ENCODE measurements around the gene MAMDC4.
"Not testable (repeated sequence)": the region's sequence is repeated elsewhere in the genome, so short reads cannot be mapped to it uniquely, and the experiment has no call there.

Gene MAMDC4

DNA sequence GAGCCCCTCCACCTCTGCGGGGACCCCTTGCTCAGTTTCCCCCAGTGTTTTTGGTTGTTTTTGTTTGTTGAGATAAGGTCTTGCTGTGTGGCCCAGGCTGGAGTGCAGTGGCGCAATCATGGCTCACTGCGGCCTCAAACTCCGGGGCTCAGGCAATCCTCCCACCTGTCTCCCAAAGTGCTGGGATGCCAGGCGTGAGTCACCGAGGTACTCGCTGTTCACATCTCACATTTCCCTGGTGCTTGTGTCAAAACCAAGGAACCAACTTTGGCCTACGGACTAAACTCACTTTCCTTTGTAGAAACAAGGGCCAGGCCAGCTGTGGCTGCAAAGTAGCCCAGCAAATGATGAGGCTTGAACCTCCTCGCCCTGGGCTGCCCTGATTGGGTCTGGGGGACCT is 19.6 kb upstream of the MAMDC4 start:
- TF ChIP-seq, protein P1, sequence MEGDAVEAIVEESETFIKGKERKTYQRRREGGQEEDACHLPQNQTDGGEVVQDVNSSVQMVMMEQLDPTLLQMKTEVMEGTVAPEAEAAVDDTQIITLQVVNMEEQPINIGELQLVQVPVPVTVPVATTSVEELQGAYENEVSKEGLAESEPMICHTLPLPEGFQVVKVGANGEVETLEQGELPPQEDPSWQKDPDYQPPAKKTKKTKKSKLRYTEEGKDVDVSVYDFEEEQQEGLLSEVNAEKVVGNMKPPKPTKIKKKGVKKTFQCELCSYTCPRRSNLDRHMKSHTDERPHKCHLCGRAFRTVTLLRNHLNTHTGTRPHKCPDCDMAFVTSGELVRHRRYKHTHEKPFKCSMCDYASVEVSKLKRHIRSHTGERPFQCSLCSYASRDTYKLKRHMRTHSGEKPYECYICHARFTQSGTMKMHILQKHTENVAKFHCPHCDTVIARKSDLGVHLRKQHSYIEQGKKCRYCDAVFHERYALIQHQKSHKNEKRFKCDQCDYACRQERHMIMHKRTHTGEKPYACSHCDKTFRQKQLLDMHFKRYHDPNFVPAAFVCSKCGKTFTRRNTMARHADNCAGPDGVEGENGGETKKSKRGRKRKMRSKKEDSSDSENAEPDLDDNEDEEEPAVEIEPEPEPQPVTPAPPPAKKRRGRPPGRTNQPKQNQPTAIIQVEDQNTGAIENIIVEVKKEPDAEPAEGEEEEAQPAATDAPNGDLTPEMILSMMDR (IDR thresholded peaks at IDR 0.05; ENCODE audit: insufficient read depth, low read length, poor library complexity, severe bottlenecking): no peak
- peaks cover 41% of the 10 kb centered on the region for H3K36me3 ChIP-seq (ENCODE audit: control insufficient read depth, insufficient read depth, low read length)
- H3K27me3 ChIP-seq (replicated peaks; ENCODE audit: control insufficient read depth, insufficient read depth, low read length): no peaks in the 10 kb centered on the region
- DNase-seq (ENCODE audit: extremely low read depth, insufficient read length): no peak
- H3K4me3 ChIP-seq (replicated peaks; ENCODE audit: low read depth, low read length): no peak overlapping the region

DNA sequence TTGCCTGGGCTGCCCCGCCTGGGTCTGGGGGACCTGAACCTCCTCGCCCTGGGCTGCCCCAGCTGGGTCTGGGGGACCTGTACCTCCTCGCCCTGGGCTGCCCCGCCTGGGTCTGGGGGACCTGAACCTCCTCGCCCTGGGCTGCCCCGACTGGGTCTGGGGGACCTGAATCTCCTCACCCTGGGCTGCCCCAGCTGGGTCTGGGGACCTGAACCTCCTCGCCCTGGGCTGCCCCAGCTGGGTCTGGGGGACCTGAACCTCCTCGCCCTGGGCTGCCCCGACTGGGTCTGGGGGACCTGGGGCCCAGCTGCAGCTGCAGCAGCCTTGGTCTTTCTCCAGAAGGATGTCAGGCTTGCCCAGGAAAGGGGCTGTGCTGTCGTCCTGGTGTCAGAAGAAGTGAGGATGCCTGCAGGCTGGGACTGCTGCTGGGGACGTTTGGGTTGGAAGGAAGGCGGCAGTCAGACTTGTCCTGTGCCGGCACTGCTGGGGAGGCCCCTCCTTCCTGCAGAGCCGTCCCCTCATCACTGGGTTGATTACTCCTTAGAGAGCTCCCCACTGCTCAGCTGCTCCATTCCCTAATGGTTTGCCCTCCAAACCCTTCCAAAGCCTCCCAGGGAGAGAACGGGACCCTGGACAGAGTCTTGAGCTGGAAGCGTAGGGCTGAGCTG is 18.6 kb upstream of the MAMDC4 start:
- not testable (repeated sequence) for DNase-seq (ENCODE audit: extremely low read depth, insufficient read length); H3K4me3 ChIP-seq (replicated peaks; ENCODE audit: low read depth, low read length); H3K27me3 ChIP-seq (replicated peaks; ENCODE audit: control insufficient read depth, insufficient read depth, low read length)
- peaks cover 38% of the 10 kb centered on the region for H3K36me3 ChIP-seq (ENCODE audit: control insufficient read depth, insufficient read depth, low read length)

DNA sequence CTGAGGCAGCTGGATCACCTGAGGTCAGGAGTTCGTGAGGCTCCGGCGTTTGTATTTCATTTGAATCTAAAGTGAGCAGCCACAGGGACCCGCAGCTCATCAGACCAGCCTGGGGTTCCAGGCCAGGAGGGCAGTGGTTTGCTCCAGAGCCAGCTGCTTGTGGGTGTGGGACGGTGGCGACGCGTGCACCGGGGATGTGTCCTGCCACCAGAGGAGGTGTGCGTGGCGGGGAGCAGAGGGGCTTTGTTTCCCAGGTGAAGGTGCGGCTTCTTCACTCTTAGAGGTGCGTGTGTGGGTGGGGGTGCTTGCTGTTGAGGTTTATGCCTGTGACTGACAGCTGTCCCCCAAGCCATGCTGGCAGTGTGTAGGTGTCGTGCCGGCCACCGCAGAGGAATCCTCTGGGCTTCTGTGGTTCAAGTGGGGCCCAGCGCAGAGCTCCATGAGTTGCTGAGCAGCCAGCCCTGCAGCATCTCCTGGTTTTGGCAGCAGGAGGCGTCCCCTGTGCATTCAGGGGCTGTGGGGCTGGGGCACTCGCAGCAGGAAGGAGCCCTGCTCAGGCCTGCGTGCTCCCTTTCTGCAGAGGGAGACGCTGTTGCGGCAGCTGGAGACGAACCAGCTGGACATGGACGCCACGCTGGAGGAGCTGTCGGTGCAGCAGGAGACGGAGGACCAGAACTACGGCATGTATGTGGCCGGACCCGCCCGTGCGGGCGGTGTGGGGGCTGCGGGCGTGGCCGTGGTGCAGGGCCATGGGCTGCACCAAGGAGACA is 16.8 kb upstream of the MAMDC4 start:
- no peak overlapping the region for H3K4me3 ChIP-seq (replicated peaks; ENCODE audit: low read depth, low read length)
- TF ChIP-seq, protein P1 (IDR thresholded peaks at IDR 0.05; ENCODE audit: insufficient read depth, low read length, poor library complexity, severe bottlenecking): no peak
- DNase-seq (ENCODE audit: extremely low read depth, insufficient read length): peak; percentile 12
- no peaks in the 10 kb centered on the region for H3K27me3 ChIP-seq (replicated peaks; ENCODE audit: control insufficient read depth, insufficient read depth, low read length)
- peaks cover 27% of the 10 kb centered on the region for H3K36me3 ChIP-seq (ENCODE audit: control insufficient read depth, insufficient read depth, low read length)

DNA sequence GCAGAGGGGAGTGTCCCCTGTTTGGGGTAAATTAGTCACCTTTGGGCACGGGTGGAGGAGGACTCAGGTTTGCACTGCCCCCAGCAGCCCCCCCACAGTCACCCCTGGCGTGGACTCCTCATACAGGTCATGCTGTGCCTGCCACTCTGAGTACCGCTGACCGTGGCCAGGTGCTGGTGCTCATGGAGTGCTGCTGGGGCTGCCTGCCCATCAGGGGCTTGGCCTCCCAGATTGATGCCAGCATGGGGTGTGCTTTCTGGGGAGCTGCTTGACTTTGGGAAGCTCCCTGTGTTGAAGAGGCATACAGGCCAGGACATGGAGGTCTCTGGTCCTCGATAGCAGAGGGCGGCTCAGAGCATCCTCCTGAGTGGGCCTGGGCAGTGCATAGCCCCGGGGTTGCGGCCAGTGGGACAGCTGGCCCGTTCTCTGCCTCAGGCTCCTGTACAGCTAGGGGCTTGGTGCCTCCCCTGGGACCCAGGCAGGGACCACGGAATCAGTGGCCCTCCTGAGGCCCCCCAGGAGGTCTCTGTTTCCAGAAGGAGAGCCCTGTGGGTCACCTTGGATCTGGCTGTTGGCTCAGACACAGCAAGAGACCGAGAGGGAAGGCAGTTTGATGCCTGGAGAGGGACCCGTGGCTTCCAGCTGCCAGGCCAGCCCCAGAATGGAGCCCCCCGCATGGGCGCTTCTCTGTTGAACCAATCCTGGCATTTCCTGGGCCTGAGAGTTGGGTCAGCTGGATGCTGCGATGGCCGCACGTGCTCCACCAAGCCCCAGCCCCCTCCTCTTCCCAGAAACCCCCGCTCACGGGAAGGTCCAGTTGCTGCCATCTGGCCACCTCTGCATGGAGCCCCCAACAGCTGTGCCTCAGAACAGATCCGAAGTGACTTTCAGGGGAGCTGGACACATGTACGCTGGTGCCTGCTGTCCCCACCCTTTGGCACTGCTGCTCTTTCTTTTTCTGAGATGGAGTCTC is 15.9 kb upstream of the MAMDC4 start:
- no peaks in the 10 kb centered on the region for H3K27me3 ChIP-seq (replicated peaks; ENCODE audit: control insufficient read depth, insufficient read depth, low read length)
- no peak overlapping the region for H3K4me3 ChIP-seq (replicated peaks; ENCODE audit: low read depth, low read length)
- H3K36me3 ChIP-seq (ENCODE audit: control insufficient read depth, insufficient read depth, low read length): peaks cover 23% of the 10 kb centered on the region
- DNase-seq (ENCODE audit: extremely low read depth, insufficient read length): peak; percentile 13
- TF ChIP-seq, protein P1 (IDR thresholded peaks at IDR 0.05; ENCODE audit: insufficient read depth, low read length, poor library complexity, severe bottlenecking): no peak

DNA sequence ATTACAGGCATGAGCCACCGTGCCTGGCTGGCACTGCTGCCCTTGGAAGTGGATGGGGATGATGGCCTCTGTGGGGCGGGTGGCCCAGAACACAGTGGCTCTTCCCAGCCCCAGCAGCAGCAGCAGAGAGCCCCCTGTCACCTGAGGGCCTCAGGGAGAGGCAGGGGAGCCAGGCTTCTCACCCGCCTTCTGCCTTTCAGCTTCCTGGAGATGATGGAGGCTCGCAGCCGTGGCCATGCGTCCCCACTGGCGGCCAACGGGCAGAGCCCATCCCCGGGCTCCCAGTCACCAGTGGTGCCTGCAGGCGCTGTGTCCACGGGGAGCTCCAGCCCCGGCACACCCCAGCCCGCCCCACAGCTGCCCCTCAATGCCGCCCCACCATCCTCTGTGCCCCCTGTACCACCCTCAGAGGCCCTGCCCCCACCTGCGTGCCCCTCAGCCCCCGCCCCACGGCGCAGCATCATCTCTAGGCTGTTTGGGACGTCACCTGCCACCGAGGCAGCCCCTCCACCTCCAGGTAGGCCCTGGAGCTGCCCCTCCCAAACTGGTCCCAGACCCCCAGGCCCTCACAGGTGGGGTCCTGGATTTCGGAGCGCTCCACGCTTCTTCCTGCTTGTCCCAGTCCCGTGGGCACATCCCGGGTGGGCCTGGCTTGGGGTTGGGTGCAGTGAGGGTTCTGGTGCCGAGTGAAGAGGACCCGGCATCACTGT is 14.8 kb upstream of the MAMDC4 start:
- H3K27me3 ChIP-seq (replicated peaks; ENCODE audit: control insufficient read depth, insufficient read depth, low read length): no peaks in the 10 kb centered on the region
- H3K36me3 ChIP-seq (ENCODE audit: control insufficient read depth, insufficient read depth, low read length): peaks cover 16% of the 10 kb centered on the region
- DNase-seq (ENCODE audit: extremely low read depth, insufficient read length): no peak
- no peak overlapping the region for H3K4me3 ChIP-seq (replicated peaks; ENCODE audit: low read depth, low read length)
- TF ChIP-seq, protein P1 (IDR thresholded peaks at IDR 0.05; ENCODE audit: insufficient read depth, low read length, poor library complexity, severe bottlenecking): no peak

DNA sequence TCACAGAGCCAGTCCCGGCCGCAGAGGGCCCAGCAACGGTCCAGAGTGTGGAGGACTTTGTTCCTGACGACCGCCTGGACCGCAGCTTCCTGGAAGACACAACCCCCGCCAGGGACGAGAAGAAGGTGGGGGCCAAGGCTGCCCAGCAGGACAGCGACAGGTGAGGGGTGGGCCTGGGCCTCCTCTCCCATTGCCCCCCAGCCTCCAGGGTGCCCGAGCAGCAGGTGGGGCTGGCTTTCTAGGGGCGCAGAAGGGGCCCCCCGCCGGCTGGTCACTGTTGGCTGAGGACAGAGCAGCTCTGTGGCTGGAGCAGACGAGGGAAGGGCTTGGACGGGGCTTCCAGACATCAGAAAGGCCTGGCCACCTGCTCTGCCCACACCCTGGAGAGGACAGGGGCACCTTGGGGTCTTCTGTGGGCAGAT is 14.3 kb upstream of the MAMDC4 start:
- peaks cover 13% of the 10 kb centered on the region for H3K36me3 ChIP-seq (ENCODE audit: control insufficient read depth, insufficient read depth, low read length)

More for the DNA sequence above, 14.3 kb upstream of the MAMDC4 start:
- H3K27me3 ChIP-seq (replicated peaks; ENCODE audit: control insufficient read depth, insufficient read depth, low read length); H3K4me3 ChIP-seq (replicated peaks; ENCODE audit: low read depth, low read length); DNase-seq (ENCODE audit: extremely low read depth, insufficient read length): not testable (repeated sequence)

Data from GM06990 (cell line).